GM12878 (cell line): ENCODE results near the gene ERC2. TPM values are rescaled to one million over a fixed set of nuclear protein-coding genes. Genes with fewer than 3 reads are reported as not detected.

Experiments used
- ATAC-seq: fragments of 200-7000 bp; cut with Tn5 transposase; 3 replicates; pipeline ENCODE4 v1.9.1; 2020; ENCODE audit warnings: mild to moderate bottlenecking, moderate library complexity
- BruUV-seq: library from RNA; stranded (reverse); fragments of 400-500 nt; replicated peaks from 2 replicates; lab custom pipeline; 2021; lab: Mats Ljungman, UMichigan
- CTCF ChIA-PET: fragments of 300-600 bp; sonication (Branson Sonifier 250); formaldehyde crosslinking; extraction: SDS; loops from one replicate; lab custom pipeline; 2021; ENCODE audit warnings: inconsistent platforms; lab: Yijun Ruan, JAX
- POLR2A ChIA-PET: fragments of 350-600 bp; formaldehyde crosslinking; extraction: SDS; loops from one replicate; lab custom pipeline; 2021; ENCODE audit warnings: inconsistent platforms; lab: Charles Lee
- RAD21 ChIA-PET: fragments of 300-600 bp; sonication (Branson Sonifier 250); formaldehyde crosslinking; loops from one replicate; lab custom pipeline; 2023; ENCODE audit warnings: antibody characterized with exemption; ENCODE audit not compliant: unreplicated experiment; lab: Charles Lee
- SMC1A ChIA-PET: fragments of 300-600 bp; sonication (Branson Sonifier 250); formaldehyde crosslinking; loops from one replicate; lab custom pipeline; 2023; ENCODE audit not compliant: unreplicated experiment, uncharacterized antibody; lab: Charles Lee
- DNase-seq: peaks from one replicate; pipeline ENCODE4 v3.0.0-alpha.2; 2011; ENCODE audit warnings: low read depth, low spot score
- FAIRE-seq: peaks from 3 replicates; lab custom pipeline; 2011; peaks lifted over from hg19 to GRCh38; lab: Jason Lieb, UNC
- H2AFZ ChIP-seq: 2 replicates; pipeline ENCODE4 v1.6.0; 2011; ENCODE audit warnings: low read depth, low read length, control low read depth; ENCODE audit not compliant: control insufficient read depth
- H3K27ac ChIP-seq: 2 replicates; pipeline ENCODE4 v1.5.1; 2011; ENCODE audit warnings: control low read depth; ENCODE audit not compliant: control insufficient read depth, insufficient read depth
- H3K27me3 ChIP-seq, 2 experiments: replicated peaks in 1 of 2; 2 replicates each; pipeline versions ENCODE4 v1.6.0 to v1.6.1; 2011; ENCODE audit warnings: low read length in 1 of 2; ENCODE audit not compliant: control insufficient read depth in 2 of 2, insufficient read depth in 2 of 2
- H3K36me3 ChIP-seq, 2 experiments: 2 replicates each; pipeline ENCODE4 v1.5.1; 2011; ENCODE audit warnings: low read length in 1 of 2; ENCODE audit not compliant: control insufficient read depth in 2 of 2, insufficient read depth in 2 of 2
- H3K4me1 ChIP-seq: 2 replicates; pipeline ENCODE4 v1.6.1; 2011; ENCODE audit warnings: mild to moderate bottlenecking, low read length, moderate library complexity, mixed read lengths; ENCODE audit not compliant: control insufficient read depth, insufficient read depth
- H3K4me2 ChIP-seq: 2 replicates; pipeline ENCODE4 v1.6.0; 2011; ENCODE audit warnings: control low read depth; ENCODE audit not compliant: control insufficient read depth, insufficient read depth
- H3K4me3 ChIP-seq: fragments of 200-600 bp; sonication (generic); 2 replicates; pipeline ENCODE4 v1.5.1; 2016
- H3K79me2 ChIP-seq: 2 replicates; pipeline ENCODE4 v1.6.0; 2011; ENCODE audit warnings: low read length; ENCODE audit not compliant: control insufficient read depth, insufficient read depth
- H3K9ac ChIP-seq: 2 replicates; pipeline ENCODE4 v1.8.0; 2011; ENCODE audit warnings: low read length, control low read depth, mixed read lengths; ENCODE audit not compliant: control insufficient read depth, insufficient read depth
- H3K9me3 ChIP-seq: replicated peaks from 3 replicates; pipeline ENCODE4 v1.5.1; 2011; ENCODE audit warnings: mild to moderate bottlenecking, low read length; ENCODE audit not compliant: control insufficient read depth, insufficient read depth
- H4K20me1 ChIP-seq: 2 replicates; pipeline ENCODE4 v1.6.0; 2011; ENCODE audit not compliant: control insufficient read depth, insufficient read depth
- BACH1 ChIP-seq: fragments of 450-650 bp; IDR thresholded peaks from 2 replicates; pipeline ENCODE4 v1.6.1; 2017; ENCODE audit warnings: mild to moderate bottlenecking, borderline replicate concordance
- BRCA1 ChIP-seq: IDR thresholded peaks from 2 replicates; pipeline ENCODE4 v1.6.1; 2011; ENCODE audit warnings: low read depth, low read length, improper control_type of control experiment
- CEBPB ChIP-seq, 2 experiments: fragments of 150-350 bp in 1 of 2; IDR thresholded peaks; 2 replicates each; pipeline ENCODE4 v1.6.1; 2012 to 2014; ENCODE audit warnings: low read depth in 2 of 2, low read length in 2 of 2, borderline replicate concordance in 1 of 2, inconsistent platforms in 1 of 2
- CHD2 ChIP-seq: IDR thresholded peaks from 2 replicates; pipeline ENCODE4 v1.6.1; 2011; ENCODE audit warnings: low read depth, low read length, improper control_type of control experiment, borderline replicate concordance
- CTCF ChIP-seq, 3 experiments: IDR thresholded peaks in 2 of 3; conservative IDR thresholded peaks in 1 of 3; 2 replicates each; pipeline ENCODE4 v1.5.1; 2011; ENCODE audit warnings: low read depth in 3 of 3, low read length in 3 of 3, mild to moderate bottlenecking in 3 of 3, control low read depth in 2 of 3, moderate library complexity in 2 of 3, inconsistent platforms in 1 of 3, mixed read lengths in 1 of 3; ENCODE audit not compliant: control insufficient read depth in 2 of 3, insufficient read depth in 1 of 3; ENCODE audit errors: extremely low read depth in 1 of 3
- DPF2 ChIP-seq: fragments of 450-650 bp; IDR thresholded peaks from 2 replicates; pipeline ENCODE4 v1.6.1; 2017; ENCODE audit warnings: mild to moderate bottlenecking
- GATAD2B ChIP-seq: fragments of 450-650 bp; conservative IDR thresholded peaks from 2 replicates; pipeline ENCODE4 v1.6.1; 2017; ENCODE audit warnings: low read depth, mild to moderate bottlenecking, moderate library complexity
- IRF3 ChIP-seq: fragments of 450-650 bp; IDR thresholded peaks from 2 replicates; pipeline ENCODE4 v1.6.1; 2014; ENCODE audit warnings: mild to moderate bottlenecking
- JUND ChIP-seq: IDR thresholded peaks from 2 replicates; pipeline ENCODE4 v1.6.1; 2012; ENCODE audit warnings: low read depth, mild to moderate bottlenecking, low read length, improper control_type of control experiment, moderate library complexity
- LARP7 ChIP-seq: fragments of 450-650 bp; IDR thresholded peaks from 2 replicates; pipeline ENCODE4 v1.6.1; 2017; ENCODE audit warnings: mild to moderate bottlenecking
- MEF2B ChIP-seq: fragments of 450-650 bp; IDR thresholded peaks from 2 replicates; pipeline ENCODE4 v1.6.1; 2018; ENCODE audit warnings: mild to moderate bottlenecking, moderate library complexity; ENCODE audit not compliant: partially characterized antibody, poor library complexity, severe bottlenecking
- NR2C1 ChIP-seq: fragments of 450-650 bp; IDR thresholded peaks from 2 replicates; pipeline ENCODE4 v1.6.1; 2017; ENCODE audit warnings: antibody characterized with exemption, mild to moderate bottlenecking, moderate library complexity
- PML ChIP-seq: IDR thresholded peaks from 2 replicates; pipeline ENCODE4 v1.6.1; 2012; ENCODE audit warnings: low read length, inconsistent platforms
- RAD21 ChIP-seq: IDR thresholded peaks from 2 replicates; pipeline ENCODE4 v1.6.1; 2011; ENCODE audit warnings: mild to moderate bottlenecking, low read depth, low read length, moderate library complexity; ENCODE audit not compliant: insufficient read depth
- SIX5 ChIP-seq: IDR thresholded peaks from 2 replicates; pipeline ENCODE4 v1.6.1; 2011; ENCODE audit warnings: mild to moderate bottlenecking, low read depth, low read length, moderate library complexity; ENCODE audit not compliant: severe bottlenecking
- SMC3 ChIP-seq: IDR thresholded peaks from 2 replicates; pipeline ENCODE4 v1.6.1; 2011; ENCODE audit warnings: low read length, improper control_type of control experiment, borderline replicate concordance
- STAT1 ChIP-seq: fragments of 450-650 bp; conservative IDR thresholded peaks from 2 replicates; pipeline ENCODE4 v1.6.1; 2014; ENCODE audit warnings: antibody characterized with exemption, mild to moderate bottlenecking
- SUZ12 ChIP-seq: fragments of 200-600 bp; sonication (generic); IDR thresholded peaks from one replicate; pipeline ENCODE4 v1.6.1; 2018; ENCODE audit warnings: antibody characterized with exemption, mild to moderate bottlenecking; ENCODE audit not compliant: unreplicated experiment
- YY1 ChIP-seq: IDR thresholded peaks from 2 replicates; pipeline ENCODE4 v1.6.1; 2011; ENCODE audit warnings: low read depth, mild to moderate bottlenecking, low read length
- ZNF24 ChIP-seq: fragments of 450-650 bp; IDR thresholded peaks from 2 replicates; pipeline ENCODE4 v1.6.1; 2017; ENCODE audit warnings: antibody characterized with exemption, mild to moderate bottlenecking
- WGBS: methylation state at CpG from one replicate; pipeline ENCODE4 v1.1.6; 2016; ENCODE audit warnings: low lambda C conversion rate; ENCODE audit not compliant: insufficient replicate concordance, insufficient coverage; ENCODE audit errors: missing lambda C conversion rate; 5-methylcytosine and 5-hydroxymethylcytosine counted together
- in situ Hi-C: fragments of 300-500 bp; cut with MboI; formaldehyde crosslinking; loops from 9 replicates; pipeline ENCODE4 v1.14.3; 2018; ENCODE audit warnings: mixed read lengths
- intact Hi-C: fragments of 100-400 bp; cut with micrococcal nuclease; formaldehyde crosslinking; loops from one replicate; pipeline ENCODE4 v1.14.2; 2022; ENCODE audit not compliant: unreplicated experiment
- polyA plus RNA-seq, 11 experiments: library from polyadenylated mRNA; depleted of rRNA in 4 of 11; unstranded in 6 of 11; stranded (reverse) in 5 of 11; fragments of >200 nt; fragmentation: Nextera tagmentation in 4 of 11; fragmentation: Illumina TruSeq in 1 of 11; extraction: Ambion mirVana in 4 of 11; extraction: Trizol in 1 of 11; gene quantifications; 1 replicate in 1 of 11; 2 replicates in 10 of 11; pipeline versions ENCODE4 v1.2.1 to v1.2.3, GENCODE V29; 2011 to 2016; ENCODE audit warnings: inconsistent platforms in 2 of 11, missing spikeins in 2 of 11, low read depth in 1 of 11
- total RNA-seq, 4 experiments: library from RNA; depleted of rRNA in 3 of 4; stranded (reverse); fragments of >200 nt in 3 of 4; fragmentation: Illumina TruSeq in 1 of 4; extraction: Trizol in 1 of 4; gene quantifications; 2 replicates each; pipeline versions ENCODE4 v1.2.1 to v1.2.3, GENCODE V29; 2013 to 2021

The ERC2 gene
- total and polyA plus RNA-seq, 10 of the 15 experiments (the other 5 are each of a cell fraction or from before 2014, with no cell fraction given), result 0.06 to 1.4 (median 0.12) TPM; not detected in 3

GRCh38 chr3:55902221-55902900 lies 565.9 kb downstream of the ERC2 start (continued):
- TF ChIP-seq BRCA1 (no peak), ZNF24 (no peak), GATAD2B (no peak), IRF3 (no peak), CEBPB (IDR thresholded peaks at IDR 0.05; ENCODE audit: borderline replicate concordance in 1 of 2, low read depth in 2 of 2, low read length in 2 of 2) (no peak)

DNA sequence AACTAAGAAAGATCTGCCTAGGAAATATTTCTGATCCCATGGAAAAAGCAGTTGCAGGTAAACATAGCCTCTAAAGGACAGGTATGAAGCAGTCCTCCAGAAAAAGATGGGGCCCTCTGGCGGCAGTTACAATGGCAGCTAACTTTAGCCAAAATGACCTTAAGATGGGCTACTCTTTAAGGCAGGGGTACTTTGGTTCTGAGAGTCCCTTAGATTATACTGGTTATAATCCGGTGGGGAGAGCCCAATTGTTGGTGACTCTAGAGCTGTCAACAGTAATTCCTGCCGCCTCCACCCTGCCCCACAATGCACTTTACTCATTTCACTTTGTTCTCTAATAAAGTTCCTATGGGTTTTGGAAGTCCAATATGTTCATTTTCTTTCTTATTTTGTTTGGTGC lies 568.4 kb downstream of the ERC2 start:
- CTCF ChIA-PET, result interaction anchor here (1.2 kb wide), 1 partner anchor 15 kb away, joined by 3 read pairs; no protein-coding TSS in a partner anchor
- in situ Hi-C loops, result no loop called here
- SMC1A ChIA-PET, result no interaction called here
- TF ChIP-seq RAD21 (0 out of 2 replicates have a peak, but pooled peaks have one; percentile 6), CHD2 (no peak), STAT1 (no peak), BACH1 (no peak), SUZ12 (no peak), LARP7 (no peak), NR2C1 (no peak), JUND (no peak), SMC3 (peak; percentile 26; the same call in 1 of the 2 replicates), MEF2B (no peak), PML (no peak), DPF2 (no peak), CTCF (IDR thresholded peaks at IDR 0.05 in 2 of 3, conservative IDR thresholded peaks at IDR 0.05 in 1 of 3; ENCODE audit: control insufficient read depth in 2 of 3, extremely low read depth in 1 of 3, insufficient read depth in 1 of 3, low read depth in 3 of 3, low read length in 3 of 3) (peak in 2 of 3 experiments; percentile 32 to 41; a peak in 3 of 6 replicates), BRCA1 (no peak), SIX5 (no peak), YY1 (no peak)

More for the DNA sequence above, 568.4 kb downstream of the ERC2 start:
- RAD21 ChIA-PET, result no interaction called here
- whole genome bisulfite sequencing, result 19% methylated on average over 3 of the region's 3 CpGs
- no peaks in the 10 kb centered on the region for H3K79me2 ChIP-seq
- H4K20me1 ChIP-seq, result no peaks in the 10 kb centered on the region
- no peaks in the 10 kb centered on the region for H3K36me3 ChIP-seq
- no peak for DNase-seq
- no peak for FAIRE-seq
- no TSS peak for BruUV-seq
- no peak overlapping the region for H3K4me2 ChIP-seq
- no peak overlapping the region for H2AFZ ChIP-seq
- H3K4me3 ChIP-seq, result no peak overlapping the region
- POLR2A ChIA-PET, result no interaction called here
- H3K27me3 ChIP-seq, result no peaks in the 10 kb centered on the region; a peak in 1 of 4 replicates
- H3K9me3 ChIP-seq, result no peaks in the 10 kb centered on the region
- intact Hi-C loops, result loop anchor here (5.0 kb wide), 1 partner anchor 413 kb away; the partner anchor contains the start of gene WNT5A
- ATAC-seq, result peak; percentile 48
- H3K27ac ChIP-seq, result no peak overlapping the region
- H3K9ac ChIP-seq, result no peak overlapping the region
- no peaks in the 10 kb centered on the region for H3K4me1 ChIP-seq
